DOHH2 (cell line): Measurements from ENCODE around the gene DLST.

Experiments used
- CTCF ChIP-seq: fragments of 200-600 bp; sonication (generic); IDR thresholded peaks from one replicate; pipeline ENCODE4 v1.5.1; 2014; ENCODE audit warnings: antibody characterized with exemption, mild to moderate bottlenecking, low read depth, low read length; ENCODE audit not compliant: poor library complexity, severe bottlenecking
- EZH2phosphoT487 ChIP-seq: fragments of 200-600 bp; sonication (generic); IDR thresholded peaks from 2 replicates; pipeline ENCODE4 v1.6.1; 2017; ENCODE audit warnings: borderline replicate concordance, mild to moderate bottlenecking, antibody characterized with exemption, low read length, moderate library complexity, mixed read lengths

- peak; percentile 95 for TF ChIP-seq CTCF
- no peak for TF ChIP-seq EZH2phosphoT487
These were observed 64.3 kb downstream of the DLST start for GRCh38 chr14:74945852-74946658.
